Measurements from ENCODE around the gene MRPL42. TPM values are rescaled to one million over a fixed set of nuclear protein-coding genes. Genes with fewer than 3 reads are reported as not detected.

The MRPL42 gene
- total RNA-seq = 60.6 and 71.4 TPM in 2 replicates

GRCh38 chr12:93467351-93468007, at the start of gene MRPL42:
TSS of gene MRPL42 (plus strand) at chr12:93467514. CDS start at chr12:93469286, 1,772 bp downstream.

GRCh38 chr12:93441617-93442410, 25.5 kb upstream of the MRPL42 start, which contains the start of gene UBE2N:
TSS of gene UBE2N (minus strand) at chr12:93441947. CDS start at chr12:93441884, 63 bp downstream.

Other genes starting within 250 kb of the MRPL42 start
- 49.7 and 58.4 TPM in 2 replicates for gene NUDT4, start 89.6 kb upstream of the MRPL42 start, total RNA-seq
- 100 and 107 TPM in 2 replicates for gene UBE2N, start 25.6 kb upstream of the MRPL42 start, total RNA-seq
- 18.1 and 46.5 TPM in 2 replicates for gene SOCS2, start 105.2 kb downstream of the MRPL42 start, total RNA-seq
- gene CRADD, start 209.9 kb downstream of the MRPL42 start, total RNA-seq = 12.3 and 24.4 TPM in 2 replicates

Measured in smooth muscle cell of the pulmonary artery (primary cell).